GM12878 (cell line): ENCODE measurements around the gene ITGAD. TPM values are rescaled to one million over a fixed set of nuclear protein-coding genes. Genes with fewer than 3 reads are reported as not detected.

Source experiments
- ATAC-seq: fragments of 200-7000 bp; cut with Tn5 transposase; 3 replicates; pipeline ENCODE4 v1.9.1; 2020; ENCODE audit warnings: mild to moderate bottlenecking, moderate library complexity
- BruUV-seq: library from RNA; stranded (reverse); fragments of 400-500 nt; replicated peaks from 2 replicates; lab custom pipeline; 2021; lab: Mats Ljungman, UMichigan
- CTCF ChIA-PET: fragments of 300-600 bp; sonication (Branson Sonifier 250); formaldehyde crosslinking; extraction: SDS; loops from one replicate; lab custom pipeline; 2021; ENCODE audit warnings: inconsistent platforms; lab: Yijun Ruan, JAX
- POLR2A ChIA-PET: fragments of 350-600 bp; formaldehyde crosslinking; extraction: SDS; loops from one replicate; lab custom pipeline; 2021; ENCODE audit warnings: inconsistent platforms; lab: Charles Lee
- RAD21 ChIA-PET: fragments of 300-600 bp; sonication (Branson Sonifier 250); formaldehyde crosslinking; loops from one replicate; lab custom pipeline; 2023; ENCODE audit warnings: antibody characterized with exemption; ENCODE audit not compliant: unreplicated experiment; lab: Charles Lee
- SMC1A ChIA-PET: fragments of 300-600 bp; sonication (Branson Sonifier 250); formaldehyde crosslinking; loops from one replicate; lab custom pipeline; 2023; ENCODE audit not compliant: unreplicated experiment, uncharacterized antibody; lab: Charles Lee
- DNase-seq: peaks from one replicate; pipeline ENCODE4 v3.0.0-alpha.2; 2011; ENCODE audit warnings: low read depth, low spot score
- FAIRE-seq: peaks from 3 replicates; lab custom pipeline; 2011; peaks lifted over from hg19 to GRCh38; lab: Jason Lieb, UNC
- H2AFZ ChIP-seq: 2 replicates; pipeline ENCODE4 v1.6.0; 2011; ENCODE audit warnings: low read depth, low read length, control low read depth; ENCODE audit not compliant: control insufficient read depth
- H3K27ac ChIP-seq: 2 replicates; pipeline ENCODE4 v1.5.1; 2011; ENCODE audit warnings: control low read depth; ENCODE audit not compliant: control insufficient read depth, insufficient read depth
- H3K27me3 ChIP-seq, 2 experiments: replicated peaks in 1 of 2; 2 replicates each; pipeline versions ENCODE4 v1.6.0 to v1.6.1; 2011; ENCODE audit warnings: low read length in 1 of 2; ENCODE audit not compliant: control insufficient read depth in 2 of 2, insufficient read depth in 2 of 2
- H3K36me3 ChIP-seq, 2 experiments: 2 replicates each; pipeline ENCODE4 v1.5.1; 2011; ENCODE audit warnings: low read length in 1 of 2; ENCODE audit not compliant: control insufficient read depth in 2 of 2, insufficient read depth in 2 of 2
- H3K4me1 ChIP-seq: 2 replicates; pipeline ENCODE4 v1.6.1; 2011; ENCODE audit warnings: mild to moderate bottlenecking, low read length, moderate library complexity, mixed read lengths; ENCODE audit not compliant: control insufficient read depth, insufficient read depth
- H3K4me2 ChIP-seq: 2 replicates; pipeline ENCODE4 v1.6.0; 2011; ENCODE audit warnings: control low read depth; ENCODE audit not compliant: control insufficient read depth, insufficient read depth
- H3K4me3 ChIP-seq: fragments of 200-600 bp; sonication (generic); 2 replicates; pipeline ENCODE4 v1.5.1; 2016
- H3K79me2 ChIP-seq: 2 replicates; pipeline ENCODE4 v1.6.0; 2011; ENCODE audit warnings: low read length; ENCODE audit not compliant: control insufficient read depth, insufficient read depth
- H3K9ac ChIP-seq: 2 replicates; pipeline ENCODE4 v1.8.0; 2011; ENCODE audit warnings: low read length, control low read depth, mixed read lengths; ENCODE audit not compliant: control insufficient read depth, insufficient read depth
- H3K9me3 ChIP-seq: replicated peaks from 3 replicates; pipeline ENCODE4 v1.5.1; 2011; ENCODE audit warnings: mild to moderate bottlenecking, low read length; ENCODE audit not compliant: control insufficient read depth, insufficient read depth
- H4K20me1 ChIP-seq: 2 replicates; pipeline ENCODE4 v1.6.0; 2011; ENCODE audit not compliant: control insufficient read depth, insufficient read depth
- MYB ChIP-seq: fragments of 150-350 bp; IDR thresholded peaks from 2 replicates; pipeline ENCODE4 v1.6.1; 2014; ENCODE audit warnings: mild to moderate bottlenecking, low read depth, low read length, borderline replicate concordance
- NFYA ChIP-seq: IDR thresholded peaks from 2 replicates; pipeline ENCODE4 v1.6.1; 2011; ENCODE audit warnings: low read depth, mild to moderate bottlenecking, low read length, improper control_type of control experiment, borderline replicate concordance
- RELA ChIP-seq: fragments of 450-650 bp; IDR thresholded peaks from 2 replicates; pipeline ENCODE4 v1.8.0; 2014; ENCODE audit warnings: borderline replicate concordance; ENCODE audit not compliant: partially characterized antibody
- SP1 ChIP-seq: IDR thresholded peaks from one replicate; pipeline ENCODE4 v1.6.1; 2011; ENCODE audit warnings: low read depth, low read length
- SREBF2 ChIP-seq: IDR thresholded peaks from 2 replicates; pipeline ENCODE4 v1.6.1; 2012; ENCODE audit warnings: mild to moderate bottlenecking, low read length
- TBL1XR1 ChIP-seq: IDR thresholded peaks from 2 replicates; pipeline ENCODE4 v1.6.1; 2012; ENCODE audit warnings: low read depth, low read length, improper control_type of control experiment
- whole genome bisulfite sequencing: methylation state at CpG from one replicate; pipeline ENCODE4 v1.1.6; 2016; ENCODE audit warnings: low lambda C conversion rate; ENCODE audit not compliant: insufficient replicate concordance, insufficient coverage; ENCODE audit errors: missing lambda C conversion rate; 5-methylcytosine and 5-hydroxymethylcytosine counted together
- in situ Hi-C: fragments of 300-500 bp; cut with MboI; formaldehyde crosslinking; loops from 9 replicates; pipeline ENCODE4 v1.14.3; 2018; ENCODE audit warnings: mixed read lengths
- intact Hi-C: fragments of 100-400 bp; cut with micrococcal nuclease; formaldehyde crosslinking; loops from one replicate; pipeline ENCODE4 v1.14.2; 2022; ENCODE audit not compliant: unreplicated experiment
- polyA plus RNA-seq, 11 experiments: library from polyadenylated mRNA; depleted of rRNA in 4 of 11; unstranded in 6 of 11; stranded (reverse) in 5 of 11; fragments of >200 nt; fragmentation: Nextera tagmentation in 4 of 11; fragmentation: Illumina TruSeq in 1 of 11; extraction: Ambion mirVana in 4 of 11; extraction: Trizol in 1 of 11; gene quantifications; 1 replicate in 1 of 11; 2 replicates in 10 of 11; pipeline versions ENCODE4 v1.2.1 to v1.2.3, GENCODE V29; 2011 to 2016; ENCODE audit warnings: inconsistent platforms in 2 of 11, missing spikeins in 2 of 11, low read depth in 1 of 11
- total RNA-seq, 4 experiments: library from RNA; depleted of rRNA in 3 of 4; stranded (reverse); fragments of >200 nt in 3 of 4; fragmentation: Illumina TruSeq in 1 of 4; extraction: Trizol in 1 of 4; gene quantifications; 2 replicates each; pipeline versions ENCODE4 v1.2.1 to v1.2.3, GENCODE V29; 2013 to 2021
- TF ChIP-seq, protein P1 (sequence below): fragments of 450-650 bp; IDR thresholded peaks from 2 replicates; pipeline ENCODE4 v1.6.1; 2016; ENCODE audit warnings: mild to moderate bottlenecking
- TF ChIP-seq, protein P2 (sequence below): IDR thresholded peaks from 2 replicates; pipeline ENCODE4 v1.6.1; 2011; ENCODE audit warnings: borderline replicate concordance, low read depth, mild to moderate bottlenecking, moderate library complexity, mixed read lengths, low read length; ENCODE audit not compliant: insufficient read depth; ENCODE audit errors: extremely low read length

ITGAD gene
- total and polyA plus RNA-seq, 10 of the 15 experiments (the other 5 are each of a cell fraction or from before 2014, with no cell fraction given), result 0.29 to 4.0 (median 1.2) TPM

- TF ChIP-seq RELA, result no peak
- TF ChIP-seq, all 136 proteins: peak for 0
These were observed 16.3 kb downstream of the ITGAD start (continued) for GRCh38 chr16:31409433-31409832.

DNA sequence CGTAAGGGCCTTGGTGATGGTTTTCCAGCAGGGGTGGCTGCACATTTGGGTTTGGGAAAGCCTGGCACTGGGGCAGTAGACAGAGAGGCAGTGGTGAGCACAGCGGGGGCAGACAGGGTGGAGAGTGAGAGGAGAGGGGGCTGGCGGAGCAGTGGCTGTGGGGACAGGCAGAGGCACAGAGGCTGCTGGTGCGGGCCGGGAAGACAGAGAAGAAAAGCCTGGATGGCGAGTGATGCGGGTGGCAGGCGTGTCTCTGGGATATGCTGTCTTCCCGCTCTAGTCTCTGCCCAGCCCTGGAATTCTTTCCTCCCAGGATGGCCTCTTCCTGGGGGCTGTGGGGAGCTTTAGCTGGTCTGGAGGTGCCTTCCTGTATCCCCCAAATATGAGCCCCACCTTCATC is 16.9 kb downstream of the ITGAD start:
- ChIA-PET SMC1A (no interaction called here), CTCF (no interaction called here), POLR2A (interaction anchor here (0.6 kb wide), 1 partner anchor 381 kb away, joined by 3 read pairs; no protein-coding TSS in a partner anchor), RAD21 (no interaction called here)
- Histone ChIP-seq H3K79me2 (no peaks in the 10 kb centered on the region), H4K20me1 (no peaks in the 10 kb centered on the region), H3K9me3 (no peaks in the 10 kb centered on the region), H3K27me3 (no peaks in the 10 kb centered on the region; a peak in 1 of 4 replicates), H3K4me1 (peaks cover 9% of the 10 kb centered on the region), H3K36me3 (no peaks in the 10 kb centered on the region), H3K27ac (no peak overlapping the region), H3K4me3 (no peak overlapping the region), H2AFZ (no peak overlapping the region), H3K4me2 (no peak overlapping the region), H3K9ac (no peak overlapping the region)
- no peak for DNase-seq
- WGBS, result 45% methylated on average over 9 of the region's 9 CpGs
- FAIRE-seq, result no peak
- ATAC-seq, result no peak
- intact Hi-C loops, result no loop called here
- TF ChIP-seq TBL1XR1, result no peak
- TF ChIP-seq, protein P1, sequence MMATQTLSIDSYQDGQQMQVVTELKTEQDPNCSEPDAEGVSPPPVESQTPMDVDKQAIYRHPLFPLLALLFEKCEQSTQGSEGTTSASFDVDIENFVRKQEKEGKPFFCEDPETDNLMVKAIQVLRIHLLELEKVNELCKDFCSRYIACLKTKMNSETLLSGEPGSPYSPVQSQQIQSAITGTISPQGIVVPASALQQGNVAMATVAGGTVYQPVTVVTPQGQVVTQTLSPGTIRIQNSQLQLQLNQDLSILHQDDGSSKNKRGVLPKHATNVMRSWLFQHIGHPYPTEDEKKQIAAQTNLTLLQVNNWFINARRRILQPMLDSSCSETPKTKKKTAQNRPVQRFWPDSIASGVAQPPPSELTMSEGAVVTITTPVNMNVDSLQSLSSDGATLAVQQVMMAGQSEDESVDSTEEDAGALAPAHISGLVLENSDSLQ, result no peak
- TF ChIP-seq SREBF2, result no peak
- no peak for TF ChIP-seq NFYA
- no peak for TF ChIP-seq MYB
- no peak for TF ChIP-seq SP1
- TF ChIP-seq, protein P2, sequence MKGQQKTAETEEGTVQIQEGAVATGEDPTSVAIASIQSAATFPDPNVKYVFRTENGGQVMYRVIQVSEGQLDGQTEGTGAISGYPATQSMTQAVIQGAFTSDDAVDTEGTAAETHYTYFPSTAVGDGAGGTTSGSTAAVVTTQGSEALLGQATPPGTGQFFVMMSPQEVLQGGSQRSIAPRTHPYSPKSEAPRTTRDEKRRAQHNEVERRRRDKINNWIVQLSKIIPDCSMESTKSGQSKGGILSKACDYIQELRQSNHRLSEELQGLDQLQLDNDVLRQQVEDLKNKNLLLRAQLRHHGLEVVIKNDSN, result no peak
- no TSS peak for BruUV-seq
- in situ Hi-C loops, result no loop called here
